ENCODE results near the gene CDK2AP2.
"Not testable (repeated sequence)": the region's sequence is repeated elsewhere in the genome, so short reads cannot be mapped to it uniquely, and the experiment has no call there.

CDK2AP2 gene, protein sequence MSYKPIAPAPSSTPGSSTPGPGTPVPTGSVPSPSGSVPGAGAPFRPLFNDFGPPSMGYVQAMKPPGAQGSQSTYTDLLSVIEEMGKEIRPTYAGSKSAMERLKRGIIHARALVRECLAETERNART
- total RNA-seq = 35.8 reads per million, percentile 60 among the genes with 10 or more reads in this experiment

- peak; percentile 96 for DNase-seq
These were observed at the start of gene CDK2AP2 for GRCh38 chr11:67507864-67508485. TSS of gene CDK2AP2 (minus strand) at chr11:67508162. CDS start at chr11:67508082, 80 bp downstream.

DNA sequence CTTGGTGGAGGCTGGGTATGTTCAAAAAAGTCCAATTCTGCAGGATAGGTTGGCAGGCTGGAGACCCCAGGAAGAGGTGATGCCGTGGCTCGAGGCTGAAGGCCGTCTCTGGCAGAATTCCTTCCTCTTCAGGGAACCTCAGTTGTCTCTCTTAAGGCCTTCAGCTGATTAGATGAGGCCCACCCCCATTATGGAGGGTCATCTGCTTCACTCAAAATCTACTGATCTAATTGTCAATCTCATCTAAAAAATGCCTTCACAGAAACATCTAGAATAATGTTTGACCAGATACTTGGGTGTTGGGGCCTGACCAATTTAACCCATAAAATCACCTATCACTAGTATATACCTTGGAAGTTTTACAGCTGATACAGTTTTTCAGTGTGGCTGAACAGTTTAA lies 48.3 kb upstream of the CDK2AP2 start:
- DNase-seq = no peak

DNA sequence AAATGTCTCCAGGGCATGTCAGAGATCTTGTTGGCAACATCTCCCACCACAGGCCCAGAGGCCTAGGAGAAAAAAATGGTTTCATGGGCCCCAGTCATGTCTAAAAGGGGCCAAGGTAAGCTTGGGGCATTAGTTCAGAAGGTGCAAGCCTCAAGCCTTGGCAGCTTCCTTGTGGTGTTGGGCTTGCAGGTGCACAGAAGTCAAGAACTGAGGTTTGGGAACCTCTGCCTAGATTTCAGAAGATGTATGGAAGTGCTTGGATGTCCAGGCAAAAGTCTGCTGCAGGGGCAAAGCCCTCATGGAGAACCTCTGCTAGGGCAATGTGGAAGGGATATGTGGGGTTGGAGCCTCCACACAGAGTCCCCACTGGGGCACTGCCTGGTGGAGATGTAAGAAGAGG lies 43.7 kb upstream of the CDK2AP2 start:
- DNase-seq = not testable (repeated sequence)

DNA sequence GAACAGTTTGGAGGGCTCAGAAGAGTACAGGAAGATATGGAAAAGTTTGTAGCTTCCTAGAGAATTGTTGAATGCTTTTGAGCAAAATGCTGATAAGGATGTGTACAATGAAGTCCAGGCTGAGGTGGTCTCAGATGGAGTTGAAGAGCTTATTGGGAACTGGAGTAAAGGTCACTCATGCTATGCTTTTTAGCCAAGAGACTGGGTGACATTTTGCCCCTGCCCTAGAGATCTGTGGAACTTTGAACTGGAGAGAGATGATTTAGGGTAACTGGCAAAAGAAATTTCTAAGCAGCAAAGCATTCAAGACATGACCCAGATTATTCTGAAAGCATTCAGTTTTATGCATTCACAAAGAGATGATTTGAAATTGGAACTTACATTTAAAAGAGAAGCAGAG lies 43.2 kb upstream of the CDK2AP2 start:
- no peak for DNase-seq

DNA sequence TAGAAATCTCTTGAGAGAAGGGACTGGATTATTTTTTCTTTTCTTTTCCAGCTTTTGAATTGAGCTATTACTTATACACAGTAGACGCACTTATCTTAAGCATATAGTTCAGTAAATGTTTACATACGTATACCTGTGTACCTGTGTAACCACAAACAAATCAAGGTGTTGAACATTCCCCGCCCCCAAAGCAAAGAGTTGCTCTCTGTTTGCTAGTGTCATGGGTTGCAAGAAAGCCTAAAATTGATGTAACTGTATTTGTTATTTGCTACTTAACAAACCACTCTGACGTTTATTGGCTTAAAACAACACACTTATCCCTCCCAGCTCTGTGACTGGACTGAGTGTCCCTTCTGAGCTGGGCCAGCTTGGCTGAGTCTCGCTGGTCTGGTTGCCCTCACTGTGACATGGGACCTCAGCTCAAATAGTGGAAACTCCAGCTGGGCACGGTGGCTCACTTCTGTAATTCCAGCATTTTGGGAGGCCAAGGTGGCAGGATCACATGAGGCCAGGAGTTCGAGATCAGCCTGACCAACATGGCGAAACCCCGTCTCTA lies 40.7 kb upstream of the CDK2AP2 start:
- DNase-seq = no peak

DNA sequence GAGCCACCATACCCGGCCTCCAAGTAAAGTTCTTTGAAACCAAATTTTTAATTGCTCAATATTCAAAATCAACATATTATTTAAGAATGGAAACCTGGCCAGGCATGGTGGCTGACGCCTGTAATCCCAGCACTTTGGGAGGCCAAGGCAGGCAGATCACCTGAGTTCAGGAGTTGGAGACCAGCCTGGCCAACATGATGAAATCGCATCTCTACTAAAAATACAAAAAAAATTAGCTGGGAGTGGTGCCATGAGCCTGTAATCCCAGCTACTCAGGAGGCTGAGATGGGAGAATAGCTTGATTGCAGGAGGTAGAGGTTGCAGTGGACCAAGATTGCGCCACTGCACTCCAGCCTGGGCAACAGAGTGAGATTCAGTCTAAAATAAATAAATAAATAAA lies 40.1 kb upstream of the CDK2AP2 start:
- DNase-seq = not testable (repeated sequence)

GRCh38 chr11:67545280-67545679 lies 37.3 kb upstream of the CDK2AP2 start:
- DNase-seq = no peak

DNA sequence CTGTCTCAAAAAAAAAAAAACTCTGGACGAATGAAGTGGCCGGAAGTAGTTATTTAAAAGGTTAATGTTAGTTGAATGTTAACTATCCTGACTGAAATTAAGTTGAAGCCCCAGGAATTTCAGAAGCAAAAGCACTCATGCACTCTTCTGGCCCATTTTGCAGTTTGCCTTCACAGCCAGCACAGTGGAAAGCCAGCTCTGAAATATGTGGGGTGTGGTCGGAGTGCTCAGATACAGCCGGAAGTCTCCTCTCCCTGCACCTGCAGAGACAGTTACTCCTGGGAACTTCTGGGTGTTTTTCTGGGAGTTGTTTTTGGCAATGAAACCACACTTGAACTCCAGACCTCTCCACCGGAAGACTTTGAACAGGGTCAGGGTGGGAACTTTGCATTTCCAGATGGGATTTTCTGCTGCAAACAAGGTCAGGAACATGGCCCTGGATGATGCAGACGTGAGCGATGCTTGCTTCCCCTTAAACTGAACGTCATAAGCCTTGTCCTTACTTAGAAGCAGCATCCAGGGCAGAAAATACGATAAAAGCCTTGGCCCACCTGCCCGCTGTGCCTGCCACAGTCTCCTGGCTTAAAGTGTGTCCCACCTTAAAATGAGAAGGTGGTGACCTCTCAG lies 36.8 kb upstream of the CDK2AP2 start:
- DNase-seq = no peak

DNA sequence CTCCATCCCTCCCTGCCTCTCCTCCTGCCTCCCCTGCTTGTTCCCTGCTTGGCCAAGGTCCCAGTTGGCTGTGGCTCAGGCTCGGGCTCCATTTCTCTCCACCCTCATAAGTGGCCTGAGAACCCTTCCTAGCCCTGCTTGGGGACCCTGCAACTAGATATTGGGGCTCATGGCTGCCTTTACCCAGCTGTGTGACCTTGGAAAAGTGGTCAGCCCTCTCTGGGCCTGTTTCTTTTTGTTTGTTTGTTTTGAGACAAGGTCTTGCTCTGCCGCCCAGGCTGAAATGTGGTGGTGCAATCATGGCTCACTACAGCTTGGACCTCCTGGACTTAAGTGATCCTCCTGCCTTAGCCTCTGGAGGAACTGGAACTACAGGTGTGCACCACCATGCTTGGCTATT lies 35.6 kb upstream of the CDK2AP2 start:
- no peak for DNase-seq

DNA sequence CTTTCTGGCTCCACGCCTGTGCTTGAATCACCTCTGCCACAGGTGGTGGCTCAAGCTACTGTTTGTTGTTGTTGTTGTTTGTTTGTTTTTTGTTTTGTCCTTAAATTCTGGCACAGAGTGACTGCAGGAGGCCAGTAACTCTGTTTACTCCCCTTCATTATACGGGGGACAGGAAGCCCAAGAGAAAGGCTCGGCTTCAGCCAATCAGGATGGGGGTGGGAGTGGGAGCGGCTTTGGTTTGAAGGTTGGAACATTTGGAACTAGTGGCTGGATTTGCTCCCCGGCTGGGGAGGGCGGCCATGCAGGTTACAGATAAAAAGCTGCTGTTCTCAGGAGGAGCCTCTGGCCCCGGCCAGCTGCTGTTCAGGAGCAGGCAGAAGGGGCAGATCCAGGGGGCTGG lies 35.0 kb upstream of the CDK2AP2 start:
- no peak for DNase-seq

GRCh38 chr11:67542169-67542568 lies 34.2 kb upstream of the CDK2AP2 start:
- no peak for DNase-seq

- DNase-seq = no peak
These were observed 33.2 kb upstream of the CDK2AP2 start for GRCh38 chr11:67541198-67541597.

DNA sequence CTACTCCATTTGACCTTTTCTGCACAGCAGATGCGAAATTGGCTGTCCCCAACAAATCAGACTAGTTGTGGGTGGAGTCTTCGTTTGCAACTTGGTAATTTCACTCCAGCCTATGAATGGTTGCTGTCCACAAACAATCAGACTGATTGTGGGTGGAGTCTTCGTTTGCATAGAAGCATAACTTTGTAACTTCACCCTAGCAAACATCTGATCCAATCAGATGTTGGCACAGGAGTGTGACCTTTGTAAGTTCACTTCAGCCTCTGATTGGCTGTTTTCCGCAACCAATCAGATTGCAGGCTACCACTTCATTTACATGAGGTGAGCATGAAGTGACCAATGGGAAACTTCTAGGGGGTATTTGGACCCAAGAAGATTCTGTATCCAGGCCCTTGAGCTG lies 31.6 kb upstream of the CDK2AP2 start:
- DNase-seq = no peak

GRCh38 chr11:67538823-67539505 lies 31.0 kb upstream of the CDK2AP2 start:
- DNase-seq = no peak

GRCh38 chr11:67538306-67538705 lies 30.3 kb upstream of the CDK2AP2 start:
- DNase-seq = no peak

- DNase-seq = no peak
These were observed 27.6 kb upstream of the CDK2AP2 start for GRCh38 chr11:67535561-67535960.

- DNase-seq = no peak
These were observed 26.2 kb upstream of the CDK2AP2 start for GRCh38 chr11:67534070-67534679.

- DNase-seq = no peak
These were observed 24.9 kb upstream of the CDK2AP2 start for GRCh38 chr11:67532889-67533288.

- no peak for DNase-seq
These were observed 22.3 kb upstream of the CDK2AP2 start for GRCh38 chr11:67530282-67530592.

DNA sequence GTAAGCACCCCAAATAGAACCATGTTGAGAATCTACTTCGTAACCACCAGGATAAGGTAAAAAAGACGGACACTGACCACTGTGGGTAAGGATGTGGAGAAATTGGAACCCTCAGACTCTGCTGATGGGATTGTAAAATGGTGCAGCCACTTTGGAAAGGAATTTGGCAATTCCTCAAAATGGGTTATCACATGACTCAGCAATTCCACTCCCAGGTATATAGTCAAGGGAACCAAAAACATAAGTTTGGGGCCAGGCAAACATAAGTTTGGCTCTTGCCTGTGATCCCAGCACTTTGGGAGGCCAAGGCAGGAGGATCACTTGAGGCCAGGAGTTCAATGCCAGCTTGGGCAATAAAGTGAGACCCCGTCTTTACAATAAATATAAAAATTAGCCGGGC lies 20.4 kb upstream of the CDK2AP2 start:
- DNase-seq = no peak

DNA sequence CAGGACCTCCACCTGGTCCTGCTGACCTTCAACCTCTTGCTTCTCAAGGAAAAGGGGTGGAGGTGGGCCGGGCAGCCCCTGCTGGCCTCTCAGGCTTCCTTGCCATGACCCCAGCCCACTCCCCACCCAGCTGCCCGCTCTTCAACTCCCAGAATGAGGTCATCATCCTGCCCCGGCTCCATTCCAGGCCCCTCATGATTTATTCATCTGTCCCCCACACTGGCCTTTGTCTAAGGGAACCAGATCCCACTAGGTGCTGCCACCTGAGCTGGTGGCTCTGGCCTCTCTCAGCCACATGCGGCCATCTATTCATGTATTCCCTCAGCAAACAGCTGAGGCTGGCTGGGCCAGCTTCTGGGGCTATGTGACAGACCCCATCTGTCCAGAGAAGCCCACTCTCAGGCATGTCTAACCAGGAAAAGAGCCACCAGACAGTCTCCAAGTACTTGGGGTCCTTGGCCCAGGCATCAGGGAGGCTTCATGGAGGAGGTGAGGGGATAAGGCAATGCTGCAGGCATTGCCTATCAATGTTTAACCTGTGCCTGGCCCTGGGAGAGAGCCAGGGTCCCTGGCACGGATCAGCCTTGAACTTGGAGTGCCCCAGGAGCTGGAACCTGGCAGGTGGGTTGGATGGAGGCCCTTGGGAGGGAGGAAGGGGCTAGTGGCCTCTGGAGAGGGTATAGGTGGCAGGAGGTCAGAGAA lies 17.5 kb upstream of the CDK2AP2 start:
- no peak for DNase-seq

DNA sequence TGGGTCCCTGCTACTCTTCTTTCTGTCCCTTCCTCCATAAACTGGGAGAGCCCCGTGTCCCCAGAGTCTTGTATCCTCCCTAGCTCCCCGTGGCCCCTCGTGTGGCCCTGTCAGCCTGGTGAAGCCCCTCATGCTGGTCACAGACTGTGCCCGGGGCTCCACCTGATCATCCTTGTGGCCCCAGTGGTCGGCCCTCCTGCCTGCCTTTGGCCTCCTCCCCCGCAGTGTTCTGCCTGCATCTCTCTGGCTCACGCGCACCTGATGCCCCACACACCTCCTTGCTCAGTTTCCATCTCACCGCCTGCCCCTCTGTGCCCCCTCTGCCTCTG lies 16.5 kb upstream of the CDK2AP2 start:
- DNase-seq = no peak
